OCI-LY1 (cell line): ENCODE results near the gene VWA1.

Experiments used
- EZH2 ChIP-seq: fragments of 200-600 bp; sonication (generic), shearing (Covaris generic); IDR thresholded peaks from 2 replicates; pipeline ENCODE4 v1.8.0; 2017; ENCODE audit warnings: borderline replicate concordance, mixed run types, mild to moderate bottlenecking, antibody characterized with exemption, low read length, moderate library complexity, mixed read lengths
- TF ChIP-seq, protein P1 (sequence below): fragments of 200-600 bp; sonication (generic), shearing (Covaris generic); IDR thresholded peaks from 2 replicates; pipeline ENCODE4 v1.5.1; 2017; ENCODE audit warnings: mild to moderate bottlenecking, antibody characterized with exemption, low read length, moderate library complexity, mixed read lengths

DNA sequence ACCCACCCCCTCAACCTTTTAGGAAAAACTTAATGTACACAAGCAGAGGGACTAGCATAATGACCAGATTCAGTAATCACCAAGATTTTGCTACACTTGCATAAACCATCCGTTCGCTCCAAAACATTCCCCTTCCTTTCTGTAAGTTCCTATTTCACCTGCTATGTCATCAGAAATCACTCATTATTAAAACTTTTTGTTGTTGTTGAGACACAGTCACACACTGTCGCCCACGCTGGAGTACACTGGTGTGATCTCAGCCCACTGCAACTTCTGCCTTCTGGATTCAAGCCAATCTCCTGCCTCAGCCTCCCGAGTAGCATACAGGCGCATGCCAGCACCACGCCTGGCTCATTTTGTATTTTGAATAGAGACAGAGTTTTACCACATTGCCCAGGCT lies 31.8 kb upstream of the VWA1 start:
- TF ChIP-seq, protein P1, sequence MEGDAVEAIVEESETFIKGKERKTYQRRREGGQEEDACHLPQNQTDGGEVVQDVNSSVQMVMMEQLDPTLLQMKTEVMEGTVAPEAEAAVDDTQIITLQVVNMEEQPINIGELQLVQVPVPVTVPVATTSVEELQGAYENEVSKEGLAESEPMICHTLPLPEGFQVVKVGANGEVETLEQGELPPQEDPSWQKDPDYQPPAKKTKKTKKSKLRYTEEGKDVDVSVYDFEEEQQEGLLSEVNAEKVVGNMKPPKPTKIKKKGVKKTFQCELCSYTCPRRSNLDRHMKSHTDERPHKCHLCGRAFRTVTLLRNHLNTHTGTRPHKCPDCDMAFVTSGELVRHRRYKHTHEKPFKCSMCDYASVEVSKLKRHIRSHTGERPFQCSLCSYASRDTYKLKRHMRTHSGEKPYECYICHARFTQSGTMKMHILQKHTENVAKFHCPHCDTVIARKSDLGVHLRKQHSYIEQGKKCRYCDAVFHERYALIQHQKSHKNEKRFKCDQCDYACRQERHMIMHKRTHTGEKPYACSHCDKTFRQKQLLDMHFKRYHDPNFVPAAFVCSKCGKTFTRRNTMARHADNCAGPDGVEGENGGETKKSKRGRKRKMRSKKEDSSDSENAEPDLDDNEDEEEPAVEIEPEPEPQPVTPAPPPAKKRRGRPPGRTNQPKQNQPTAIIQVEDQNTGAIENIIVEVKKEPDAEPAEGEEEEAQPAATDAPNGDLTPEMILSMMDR: no peak
- TF ChIP-seq EZH2: no peak
